GM11168 (cell line): ENCODE measurements around the gene PHF19.

Experiments used
- in situ Hi-C: fragments of 300-500 bp; cut with MboI; formaldehyde crosslinking; loops from one replicate; pipeline ENCODE4 v1.12.0; 2022; ENCODE audit warnings: low sequenced_read_pairs; ENCODE audit not compliant: unreplicated experiment

The PHF19 gene

DNA sequence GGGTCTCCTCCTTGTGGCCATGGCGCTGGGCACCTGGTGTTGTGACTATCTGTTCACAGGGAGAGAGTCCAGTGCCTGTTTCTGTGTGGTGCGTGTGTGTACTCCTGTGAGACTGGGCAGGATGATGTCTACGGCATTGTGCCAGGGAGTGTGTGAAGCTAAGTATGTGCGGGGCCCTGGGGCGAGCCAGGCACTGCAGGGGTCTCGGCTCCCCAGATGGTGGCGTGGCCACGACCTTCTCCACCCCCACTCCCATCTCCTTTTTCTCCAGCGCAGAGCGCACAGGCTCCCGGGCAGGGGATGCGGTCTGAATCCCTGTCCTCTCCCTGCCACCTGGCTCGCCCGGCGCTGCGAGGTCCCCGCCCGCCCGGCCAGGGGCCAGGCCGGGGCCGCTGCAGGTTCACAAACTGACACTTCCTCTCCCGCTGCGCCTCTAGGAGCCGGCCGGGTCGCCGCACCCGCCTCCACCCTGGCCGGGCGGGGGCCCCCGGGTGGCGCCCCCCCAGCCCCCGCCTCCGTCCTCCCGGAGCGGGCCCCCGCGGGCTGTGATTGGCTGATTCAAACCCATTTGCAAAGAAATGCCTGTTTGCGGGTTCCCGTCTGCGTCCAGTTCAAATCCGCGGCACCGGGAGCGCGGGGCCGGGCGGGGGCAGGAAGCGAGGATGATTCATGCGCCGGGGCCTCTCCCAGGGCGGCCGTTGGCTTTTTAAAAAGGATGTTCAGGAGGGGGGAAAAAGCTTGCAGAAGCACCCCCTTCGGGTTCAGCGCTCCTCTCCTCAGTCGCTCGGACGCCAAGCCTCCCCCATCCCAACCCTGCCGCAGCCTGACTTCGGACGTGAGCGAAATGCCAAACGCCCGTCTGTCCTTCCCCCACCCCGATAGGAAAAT lies 790 bp downstream of the PHF19 start:
- in situ Hi-C loops = no loop called here

DNA sequence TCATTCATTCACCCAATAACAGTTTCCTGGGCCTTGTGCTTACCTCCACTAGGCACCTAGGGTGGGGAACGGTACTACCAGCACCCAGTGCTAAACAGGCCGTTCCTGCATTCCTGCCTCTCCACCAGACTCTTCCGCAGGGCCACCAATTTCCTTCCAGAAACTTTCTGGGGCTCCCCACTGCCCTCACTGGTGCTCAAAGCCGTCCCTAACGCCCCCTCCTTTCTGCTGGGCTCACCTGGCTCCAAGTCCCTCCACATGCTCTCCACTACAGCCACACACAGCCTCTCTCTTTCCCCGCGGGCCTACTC lies 1.4 kb downstream of the PHF19 start:
- in situ Hi-C loops = no loop called here

GRCh38 chr9:120875195-120875565 lies 1.8 kb downstream of the PHF19 start:
- in situ Hi-C loops = no loop called here

DNA sequence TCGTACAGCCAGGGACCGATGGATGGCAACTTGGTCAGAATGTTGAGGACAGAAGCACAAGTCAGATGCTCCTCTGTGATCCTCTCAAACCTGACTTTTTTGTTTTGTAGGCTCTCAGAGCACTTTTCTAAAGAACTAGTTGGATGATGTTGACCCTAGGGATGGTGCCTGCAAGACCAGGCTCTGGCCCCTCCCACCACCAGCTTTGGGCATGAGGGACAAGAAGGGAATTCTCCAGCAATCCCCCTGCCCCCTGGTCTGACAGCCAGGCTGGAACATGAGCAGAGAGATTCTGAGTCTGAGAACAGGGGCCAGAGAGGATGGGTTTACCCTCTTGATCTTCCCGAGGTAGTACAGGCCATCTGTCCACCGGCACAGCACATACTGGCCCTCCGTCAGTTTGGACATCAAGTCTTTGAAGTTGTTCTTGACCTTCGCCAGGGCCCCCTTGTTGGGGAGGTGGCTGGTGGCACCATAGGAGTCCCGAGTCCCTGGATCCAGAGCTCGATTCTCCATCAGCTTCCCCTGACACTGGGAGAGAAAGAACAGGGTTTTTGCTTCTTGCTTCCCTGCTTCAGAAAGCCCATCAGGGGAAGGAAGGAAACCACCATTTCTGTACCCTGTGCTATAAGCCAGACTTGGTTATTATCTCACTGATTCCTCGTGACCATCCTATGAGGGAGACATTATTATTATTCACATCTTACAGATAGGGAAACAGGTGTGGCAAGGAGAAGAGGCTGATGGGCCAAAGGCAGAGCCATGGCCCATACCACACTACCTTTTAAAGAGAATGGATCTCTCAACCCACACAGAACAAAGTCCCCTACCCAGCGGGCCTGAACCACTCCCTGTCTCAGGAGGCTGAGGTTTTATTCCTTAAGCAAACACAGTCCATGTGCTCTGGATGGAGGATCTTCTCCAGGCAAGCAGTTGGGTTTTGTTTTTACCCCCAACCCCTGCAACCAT lies 2.5 kb downstream of the PHF19 start:
- in situ Hi-C loops = no loop called here

DNA sequence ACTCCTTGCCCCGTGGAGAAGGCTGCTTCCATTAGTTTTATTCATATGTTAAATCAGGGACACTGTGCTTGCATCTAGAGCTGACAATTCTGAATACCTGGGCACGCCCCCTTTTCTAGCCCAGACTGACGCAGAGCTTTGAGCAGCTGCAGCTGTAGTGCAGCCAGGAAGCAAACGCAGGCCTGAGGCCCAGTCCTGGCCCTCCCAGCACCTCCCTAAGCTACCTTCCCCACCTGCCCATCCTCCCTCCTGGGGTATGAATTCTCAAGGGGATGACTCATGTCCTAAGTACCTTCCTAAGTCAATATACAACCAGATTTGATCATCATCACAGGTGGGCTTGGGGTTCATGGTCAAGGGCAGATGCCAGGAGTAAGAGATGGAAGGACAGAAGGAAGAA lies 3.5 kb downstream of the PHF19 start:
- in situ Hi-C loops = no loop called here

- in situ Hi-C loops = no loop called here
These were observed 4.0 kb downstream of the PHF19 start for GRCh38 chr9:120872791-120873502.

- in situ Hi-C loops = no loop called here
These were observed 6.8 kb downstream of the PHF19 start for GRCh38 chr9:120870206-120870605.

DNA sequence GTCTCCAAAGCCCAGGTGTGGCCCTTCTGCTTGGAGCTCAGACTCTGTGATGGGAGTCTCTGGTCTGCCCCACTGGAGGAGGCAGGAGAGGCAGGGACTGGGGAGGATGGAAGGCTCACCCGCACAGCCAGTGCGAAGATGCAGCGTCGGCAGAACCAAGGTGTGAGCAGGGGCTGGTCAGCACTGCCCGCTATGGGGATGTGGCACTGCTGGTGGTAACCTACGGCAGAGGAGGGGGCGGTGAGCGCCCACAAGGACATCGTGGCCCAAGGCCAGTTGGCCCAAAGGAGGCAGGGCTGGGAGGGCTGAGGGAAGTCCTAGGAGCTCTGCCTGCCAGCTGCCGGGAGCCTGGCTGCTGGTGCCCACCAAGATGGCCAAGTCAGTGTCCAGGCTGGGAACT lies 7.3 kb downstream of the PHF19 start:
- in situ Hi-C loops = no loop called here

GRCh38 chr9:120869360-120869687 lies 7.7 kb downstream of the PHF19 start:
- in situ Hi-C loops = no loop called here

DNA sequence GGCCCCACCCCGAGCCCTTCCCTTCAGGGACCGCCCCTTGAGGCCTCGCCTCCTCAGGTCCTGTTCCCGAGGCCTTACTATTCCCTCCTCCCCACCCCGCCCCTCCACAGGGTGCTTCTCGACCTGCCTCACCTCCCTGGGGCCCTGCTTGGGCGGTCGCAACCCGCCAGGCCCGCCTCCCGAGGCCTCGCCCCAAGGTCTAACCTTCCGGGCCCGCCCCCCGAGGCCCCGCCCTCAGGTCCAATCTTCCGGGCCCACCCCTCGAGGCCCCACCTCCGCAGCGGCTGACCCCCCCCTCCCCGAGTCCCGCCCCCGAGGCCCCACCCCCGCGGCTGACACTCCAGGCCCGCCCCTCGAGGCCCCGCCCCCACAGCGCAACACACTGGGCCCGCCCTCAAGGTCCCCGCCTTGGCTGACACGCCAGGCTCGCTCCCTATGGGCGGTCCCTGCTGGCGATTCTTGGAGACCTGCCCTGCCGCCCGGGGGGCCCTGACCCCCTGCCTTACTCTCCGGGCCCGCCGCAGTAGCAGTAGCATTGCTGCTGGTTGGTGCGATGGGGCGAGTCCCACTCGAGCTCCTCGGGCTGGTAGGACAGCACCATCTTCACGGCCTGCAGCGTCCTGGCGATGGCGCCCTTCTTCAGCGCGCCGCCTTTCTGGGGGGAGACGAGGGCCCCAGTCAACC lies 8.2 kb downstream of the PHF19 start:
- in situ Hi-C loops = no loop called here

DNA sequence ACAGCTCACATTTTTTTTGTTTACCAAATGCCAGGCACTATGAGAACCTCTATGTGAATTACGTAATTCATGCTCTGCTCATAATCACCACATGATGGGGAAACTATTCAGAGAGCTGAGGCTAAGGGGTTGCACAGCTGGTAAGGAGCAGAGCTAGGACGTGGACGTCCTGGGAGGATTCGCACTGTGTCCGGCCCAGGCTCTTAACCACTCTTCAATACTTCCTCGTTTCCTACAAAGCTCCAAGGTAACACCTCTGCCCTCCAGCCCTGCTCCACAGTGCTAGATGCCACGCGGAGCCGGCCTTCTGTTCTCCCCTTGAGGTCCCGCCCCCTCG lies 8.7 kb downstream of the PHF19 start:
- in situ Hi-C loops = no loop called here

DNA sequence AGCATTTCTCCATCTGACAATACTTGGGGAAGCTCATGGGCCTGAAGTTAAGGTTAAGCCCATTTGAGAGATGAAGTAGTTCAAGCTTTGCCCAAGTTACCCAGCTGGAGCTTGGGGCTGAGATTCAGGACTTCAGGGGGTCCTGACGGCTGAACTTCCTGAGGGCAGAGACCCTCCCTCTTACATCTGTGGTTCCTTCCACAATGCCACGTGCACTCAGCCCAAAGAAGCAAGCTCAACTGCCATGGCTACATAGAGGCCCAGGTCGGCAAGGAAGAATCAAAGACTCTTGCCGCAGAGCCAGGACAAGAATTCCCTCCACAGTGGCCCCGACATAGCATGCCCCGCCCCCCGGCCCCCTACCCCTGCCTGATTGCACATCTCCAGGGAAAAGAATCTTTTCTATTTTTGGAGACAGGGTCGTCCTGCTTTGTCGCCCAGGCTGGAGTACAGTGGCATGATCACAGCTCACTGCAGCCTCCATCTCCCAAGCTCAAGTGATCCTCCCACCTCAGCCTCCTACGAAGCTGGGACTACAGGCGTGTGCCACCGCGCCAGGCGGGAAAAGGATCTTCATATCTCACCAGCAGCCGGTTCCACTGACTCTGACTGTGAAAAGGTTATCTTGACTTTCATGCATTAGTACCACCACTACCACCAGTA lies 9.2 kb downstream of the PHF19 start:
- in situ Hi-C loops = no loop called here

DNA sequence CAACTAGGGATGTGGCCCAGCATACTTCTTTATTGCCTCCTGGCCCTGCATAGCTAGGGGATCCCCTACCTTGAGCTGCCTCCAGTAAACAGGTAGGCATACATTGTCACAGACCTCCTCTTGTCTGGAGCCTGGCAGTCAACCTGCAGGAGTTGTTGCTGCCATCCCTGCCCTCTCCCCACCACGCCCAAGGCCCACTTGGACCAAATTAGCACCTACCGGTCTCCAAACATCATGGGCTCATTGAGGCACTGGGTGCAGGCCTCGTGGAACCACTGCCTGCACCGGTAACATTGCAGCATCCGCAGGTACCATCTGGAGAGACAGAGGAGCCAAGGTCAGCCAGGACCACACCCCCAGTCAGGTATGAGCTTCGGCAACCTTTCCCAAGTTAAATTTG lies 10.3 kb downstream of the PHF19 start:
- in situ Hi-C loops = no loop called here

GRCh38 chr9:120865809-120866208 lies 11.2 kb downstream of the PHF19 start:
- in situ Hi-C loops = no loop called here

DNA sequence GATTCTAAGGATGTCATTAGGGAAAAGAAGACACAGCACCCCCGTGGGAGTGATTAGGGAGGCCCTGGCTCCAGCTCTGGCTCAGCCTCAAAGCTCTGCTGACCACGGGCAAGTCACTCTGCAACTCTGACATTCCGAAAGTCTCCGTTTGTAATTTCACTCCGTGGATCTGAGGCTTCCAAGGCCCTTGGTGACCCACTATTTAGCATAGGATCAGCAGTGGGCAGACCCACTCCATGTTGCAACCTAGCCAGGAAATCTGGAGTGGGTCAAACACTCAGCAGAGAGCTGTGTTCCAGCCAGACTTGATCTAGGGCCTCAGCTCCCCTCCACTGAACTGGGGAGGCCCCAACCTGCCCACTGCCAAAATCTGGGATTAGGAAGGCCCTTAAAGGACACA lies 11.8 kb downstream of the PHF19 start:
- in situ Hi-C loops = no loop called here

DNA sequence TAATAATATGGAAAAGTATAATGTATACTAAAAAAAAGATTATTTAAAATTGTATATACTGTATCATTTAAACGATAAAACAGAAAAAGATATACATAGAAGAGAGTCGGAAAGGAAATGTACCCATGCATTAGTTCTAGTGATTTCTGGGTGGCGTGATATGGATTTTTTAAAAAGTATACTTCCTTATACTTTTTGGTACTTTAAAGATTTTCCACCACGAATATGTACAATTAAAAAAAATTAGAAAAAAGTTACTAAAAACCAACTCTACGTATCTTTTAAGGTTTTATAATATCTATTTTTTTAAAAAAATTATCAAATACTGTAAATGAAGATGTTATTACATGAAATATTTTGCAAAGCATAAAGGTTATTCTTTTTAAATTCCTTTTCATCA lies 12.3 kb downstream of the PHF19 start:
- in situ Hi-C loops = no loop called here

DNA sequence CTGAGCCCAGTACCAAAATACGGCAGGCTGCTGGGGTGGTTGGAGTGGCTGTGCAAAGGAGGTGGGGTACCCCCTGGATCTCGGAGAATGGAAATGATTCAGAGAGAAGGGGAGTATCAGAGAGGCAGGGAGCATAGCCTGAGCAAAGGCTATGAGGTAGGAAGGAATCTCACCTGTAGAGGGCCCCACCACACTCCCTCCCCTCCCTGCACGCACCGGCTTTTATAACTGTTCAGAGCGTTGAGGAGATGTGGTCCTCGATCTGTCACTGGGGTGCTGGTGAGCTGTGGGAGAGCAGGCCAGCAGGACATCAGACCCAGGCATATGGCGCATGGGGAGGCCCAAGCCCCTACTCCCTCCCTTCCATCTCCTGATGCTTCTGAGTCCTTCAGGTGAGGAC lies 13.2 kb downstream of the PHF19 start:
- in situ Hi-C loops = no loop called here

GRCh38 chr9:120862452-120862851 lies 14.5 kb downstream of the PHF19 start:
- in situ Hi-C loops = no loop called here

GRCh38 chr9:120861935-120862334 lies 15.1 kb downstream of the PHF19 start:
- in situ Hi-C loops = no loop called here

DNA sequence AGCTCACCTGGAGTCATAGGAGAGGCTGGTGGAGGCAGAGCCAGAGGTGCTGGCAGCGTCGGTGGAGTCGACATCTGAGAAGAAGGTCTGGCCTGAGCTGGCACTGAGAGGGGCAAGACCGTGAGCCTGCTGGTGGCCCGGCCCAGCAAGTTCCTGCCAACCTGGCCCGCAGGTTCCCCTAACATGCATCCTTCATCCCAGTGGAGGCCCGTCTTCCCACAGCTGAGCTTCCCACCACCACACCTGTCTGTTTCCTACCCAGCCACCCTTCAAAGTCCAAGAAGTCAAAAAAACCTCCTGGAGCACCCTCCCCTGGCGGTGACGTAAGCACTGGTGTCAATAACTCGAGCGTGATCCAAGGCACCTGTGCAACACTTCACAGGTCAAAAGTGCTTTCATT lies 16.9 kb downstream of the PHF19 start:
- in situ Hi-C loops = no loop called here
